GM19099 (cell line): ENCODE measurements around the gene FGF13.

ENCODE experiments used
- POLR2A ChIP-seq: IDR thresholded peaks from 3 replicates; pipeline ENCODE4 v1.6.1; 2011; ENCODE audit warnings: low read depth; ENCODE audit not compliant: insufficient read length; ENCODE audit errors: extremely low read depth

The FGF13 gene

DNA sequence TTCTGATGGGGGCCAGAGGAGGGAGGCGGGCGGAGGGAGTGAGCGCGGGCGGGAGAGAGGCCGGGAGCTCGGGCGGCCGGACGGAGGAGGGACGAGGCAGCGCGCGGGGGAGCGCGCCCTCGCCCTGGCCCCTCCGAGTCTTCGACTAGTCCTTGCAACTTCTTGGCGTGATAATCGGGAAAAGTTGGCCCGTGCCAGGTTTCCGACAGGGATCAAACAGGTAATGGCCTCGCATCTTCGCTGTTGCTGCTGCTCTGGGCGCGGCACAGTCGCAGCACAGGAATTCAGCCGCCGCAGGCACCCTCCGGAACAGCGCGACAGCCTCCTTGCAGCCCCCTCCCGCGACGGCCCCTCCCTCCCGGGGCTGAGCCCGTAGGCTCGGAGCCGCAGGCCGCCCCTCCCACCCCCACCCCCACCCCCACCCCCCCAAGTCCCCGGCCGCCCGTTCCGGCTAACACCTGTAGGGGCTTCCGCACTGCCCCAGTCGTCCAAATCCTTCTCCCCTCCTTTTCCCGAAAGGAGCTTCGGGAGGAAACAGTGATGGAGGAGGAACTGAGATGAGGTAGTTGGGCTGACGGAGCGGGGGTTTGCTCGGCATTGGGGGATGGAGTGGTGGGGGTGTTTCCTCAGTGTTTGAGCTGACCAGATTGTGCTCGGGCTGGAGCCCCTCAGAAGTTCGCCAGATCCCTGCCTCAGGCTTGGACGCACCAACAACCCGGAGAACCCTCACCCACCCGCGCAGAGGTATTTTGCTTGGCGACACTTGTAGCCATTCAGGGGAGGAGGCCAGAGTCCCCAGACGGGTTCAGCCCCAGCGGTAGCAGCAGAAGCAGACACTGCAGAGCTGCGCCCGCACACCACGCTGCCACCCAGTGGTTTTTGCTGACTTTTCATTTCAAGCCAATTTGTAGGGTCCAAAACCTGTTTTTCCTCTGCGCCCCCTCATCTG, at the start of gene FGF13:
TSS of gene FGF13 (minus strand) at position 319 of the 949 bp plus-strand sequence. CDS start 714 bp downstream, outside the sequence.
- no peak for TF ChIP-seq POLR2A

DNA sequence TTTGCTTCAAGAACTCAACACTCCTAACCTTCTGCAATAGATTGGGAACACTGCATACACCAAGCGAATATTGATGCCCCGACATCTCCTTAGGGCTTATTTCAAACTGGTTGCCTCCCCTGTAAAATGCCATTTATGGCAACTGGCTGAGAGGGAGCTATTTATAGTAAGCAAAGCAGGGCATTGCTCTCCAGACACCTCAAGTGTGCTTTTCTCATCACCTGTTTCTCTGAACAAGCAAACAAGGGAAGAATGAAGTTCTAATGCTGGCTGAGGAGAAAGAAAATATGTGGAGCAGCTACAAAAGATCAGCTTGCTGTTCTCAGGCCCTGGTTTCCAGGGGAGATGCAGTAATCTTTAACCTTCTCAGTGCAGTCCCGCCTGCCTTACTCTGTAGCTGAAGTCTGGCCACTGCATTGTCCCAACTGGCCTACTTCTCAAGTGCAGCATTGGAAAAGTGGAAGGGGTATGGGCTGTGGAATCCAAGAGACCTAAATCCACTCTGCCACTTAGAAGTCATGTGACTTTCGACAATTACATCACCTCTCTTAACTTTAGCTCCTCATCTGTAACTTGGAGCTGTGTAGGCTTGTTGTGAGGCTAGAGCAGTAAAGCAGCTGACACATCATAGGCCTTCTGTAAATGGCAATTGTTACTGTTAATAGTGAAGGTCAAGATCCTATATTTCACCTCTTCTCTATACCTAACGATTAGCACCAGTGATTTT, 47.9 kb upstream of the FGF13 start:
- TF ChIP-seq POLR2A: no peak

DNA sequence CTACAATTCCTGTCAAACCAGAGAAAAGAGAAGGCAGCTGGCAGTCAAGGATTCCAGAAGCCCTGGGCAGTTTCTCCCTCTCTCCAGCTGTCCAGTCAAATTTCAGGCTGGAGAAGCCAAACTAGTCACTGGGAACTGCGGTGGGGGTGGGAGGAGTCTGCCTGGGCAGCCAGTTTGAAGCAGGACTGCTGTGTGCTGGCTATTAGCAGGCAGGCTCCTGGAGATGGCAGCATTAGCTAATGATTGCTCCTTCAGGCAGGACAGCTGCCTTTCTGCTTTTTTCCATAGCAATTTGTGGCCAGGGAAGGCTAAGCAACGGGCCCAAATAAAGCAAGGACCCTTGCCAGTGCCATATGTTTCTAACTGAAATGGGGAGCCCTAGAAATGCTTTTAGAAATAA, 44.7 kb upstream of the FGF13 start:
- TF ChIP-seq POLR2A: no peak

DNA sequence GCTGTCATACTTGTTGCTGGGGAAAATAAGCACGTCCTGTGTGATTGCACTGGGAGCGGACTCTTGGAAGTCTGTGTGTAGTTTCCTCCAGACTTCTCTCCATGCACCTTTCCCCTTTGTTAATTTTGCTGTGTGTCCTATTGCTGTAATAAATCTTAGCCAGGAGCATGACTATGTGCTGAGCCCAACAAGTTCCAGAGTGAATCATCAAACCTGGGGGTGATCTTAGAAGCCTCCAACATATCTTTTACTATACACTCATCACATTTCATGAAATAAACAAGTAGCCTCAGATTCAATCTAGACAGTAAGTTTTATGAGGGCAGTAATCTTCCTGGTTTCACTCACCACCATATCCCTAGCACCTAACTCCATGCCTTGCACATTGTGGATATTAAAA, 43.3 kb upstream of the FGF13 start:
- TF ChIP-seq POLR2A: no peak

DNA sequence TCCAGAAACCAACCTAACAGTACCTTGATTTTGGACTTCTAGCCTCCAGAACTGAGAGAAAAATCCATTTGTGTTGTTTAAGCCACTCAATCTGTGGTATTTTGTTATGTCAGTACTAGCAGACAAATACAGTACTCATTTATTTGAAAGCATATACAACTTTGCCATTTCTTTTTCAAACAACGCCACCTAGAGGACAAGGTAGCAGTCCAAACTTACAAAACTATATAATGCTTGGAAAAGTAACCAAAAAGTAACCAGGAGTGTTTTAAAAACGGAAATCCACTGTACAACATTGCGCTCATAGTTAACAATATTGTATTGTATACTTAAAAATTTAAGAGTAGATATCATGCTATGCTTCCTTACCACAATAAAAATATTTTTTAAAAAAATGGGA, 37.0 kb upstream of the FGF13 start:
- TF ChIP-seq POLR2A: no peak

DNA sequence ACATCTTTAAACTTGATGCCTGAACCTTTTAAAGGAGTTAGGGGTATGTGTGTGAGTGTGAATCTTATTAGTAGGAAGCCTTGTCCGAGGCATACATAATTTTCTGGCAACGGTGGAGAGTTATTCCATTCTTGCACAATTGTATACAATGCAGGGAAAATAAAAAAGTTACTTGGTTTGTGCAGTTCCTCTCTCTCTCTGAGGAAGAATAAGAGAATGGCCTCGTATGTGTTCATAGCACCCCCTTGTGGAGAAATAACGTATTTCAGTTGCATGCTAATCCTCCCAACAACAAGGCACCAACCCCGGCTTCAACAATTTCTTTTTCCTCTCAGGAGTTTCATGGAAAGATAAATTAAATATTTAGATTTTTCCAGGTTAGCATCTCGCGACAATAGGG, 33.7 kb upstream of the FGF13 start:
- TF ChIP-seq POLR2A: no peak

DNA sequence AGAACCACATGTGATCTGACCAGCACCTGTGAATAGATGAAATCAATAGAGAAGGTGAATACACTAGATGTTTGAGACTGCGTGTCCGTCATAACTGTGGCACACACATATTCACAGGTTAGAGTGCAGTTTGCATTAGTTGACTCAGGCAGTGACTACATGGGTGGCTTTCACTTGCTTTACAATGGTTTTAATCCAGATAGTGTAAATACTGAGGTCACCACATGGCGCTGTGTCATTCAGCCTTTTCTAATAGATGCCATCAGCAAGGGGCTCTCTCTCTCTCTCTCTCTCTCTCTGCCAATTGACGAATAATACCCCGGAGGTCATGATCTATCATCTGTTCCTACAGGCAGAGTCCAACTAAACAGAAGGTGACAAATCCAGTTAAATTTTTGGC, 30.7 kb upstream of the FGF13 start:
- TF ChIP-seq POLR2A: no peak

DNA sequence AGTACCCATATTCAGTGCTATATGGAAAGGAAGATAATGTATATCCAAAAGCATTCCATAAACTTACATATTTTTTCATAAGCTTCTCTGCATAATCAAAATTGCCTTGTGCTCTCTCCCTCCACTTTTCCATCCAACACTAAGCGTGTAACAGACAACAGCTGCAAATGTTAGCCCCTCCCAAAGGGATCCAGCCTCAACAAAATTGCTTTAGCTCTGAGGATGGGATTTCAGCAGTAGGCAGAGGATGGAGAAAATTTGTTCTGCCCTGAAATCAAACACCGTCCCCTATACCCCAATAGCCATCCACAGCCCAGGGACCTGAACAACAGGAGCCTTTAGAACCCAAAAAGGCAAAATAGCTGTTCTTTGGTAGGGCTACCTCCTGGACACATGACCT, 28.8 kb upstream of the FGF13 start:
- no peak for TF ChIP-seq POLR2A

DNA sequence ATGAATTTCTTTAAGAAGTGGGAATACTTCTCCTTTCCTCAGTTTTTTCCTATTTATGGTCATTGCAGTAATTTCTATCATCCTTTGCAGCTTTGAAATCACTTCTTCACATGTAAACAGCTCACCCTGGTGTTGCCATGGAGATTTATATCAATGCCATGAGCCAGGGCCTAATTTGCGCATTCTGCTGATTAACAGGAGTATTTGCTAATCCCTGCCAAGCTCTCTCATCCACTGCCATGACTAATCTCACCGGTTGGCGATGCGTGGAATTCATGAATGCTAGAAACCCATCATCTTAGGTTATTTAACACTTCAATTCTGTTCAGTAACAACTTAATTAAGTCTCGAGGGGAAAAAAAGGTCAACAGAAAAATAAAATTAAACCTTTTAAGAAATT, 11.8 kb upstream of the FGF13 start:
- no peak for TF ChIP-seq POLR2A

DNA sequence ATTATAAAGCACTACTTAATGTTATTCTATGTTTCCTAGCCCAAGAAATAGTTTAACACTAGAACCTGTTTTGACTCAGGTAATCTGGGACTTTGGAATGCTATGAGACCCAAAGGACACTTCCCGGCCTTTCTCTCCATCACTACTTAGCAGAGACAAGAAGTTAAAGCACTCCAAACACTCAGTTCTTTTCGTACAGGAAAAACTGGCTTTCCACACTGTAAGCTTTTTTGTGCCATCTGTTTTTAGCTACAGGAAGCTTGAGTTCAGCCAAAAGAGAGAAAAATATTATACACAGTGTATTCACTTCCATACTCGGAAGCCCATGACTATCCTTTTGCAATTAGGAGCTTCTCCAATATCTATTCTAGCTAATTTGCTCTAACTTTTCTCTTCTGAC, 7.9 kb upstream of the FGF13 start:
- TF ChIP-seq POLR2A: no peak

DNA sequence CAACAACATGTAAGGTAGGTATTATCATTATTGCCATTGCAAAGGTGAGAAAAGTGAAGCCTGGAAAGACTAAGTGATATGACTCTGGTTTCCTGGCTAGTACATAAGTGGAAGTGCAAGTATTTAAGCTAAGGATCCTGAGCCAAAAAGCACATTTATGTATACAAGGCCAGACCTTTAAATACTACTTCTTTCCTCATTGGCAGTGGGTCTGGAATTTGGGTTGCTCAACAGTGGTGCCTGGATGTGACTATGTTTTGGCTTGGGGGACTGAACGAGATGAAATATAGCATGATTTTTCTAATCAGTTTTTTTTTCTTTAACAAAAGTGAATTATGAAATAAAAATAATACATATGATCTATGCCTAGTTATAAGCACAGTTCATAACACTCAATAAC, 7.4 kb upstream of the FGF13 start:
- no peak for TF ChIP-seq POLR2A

DNA sequence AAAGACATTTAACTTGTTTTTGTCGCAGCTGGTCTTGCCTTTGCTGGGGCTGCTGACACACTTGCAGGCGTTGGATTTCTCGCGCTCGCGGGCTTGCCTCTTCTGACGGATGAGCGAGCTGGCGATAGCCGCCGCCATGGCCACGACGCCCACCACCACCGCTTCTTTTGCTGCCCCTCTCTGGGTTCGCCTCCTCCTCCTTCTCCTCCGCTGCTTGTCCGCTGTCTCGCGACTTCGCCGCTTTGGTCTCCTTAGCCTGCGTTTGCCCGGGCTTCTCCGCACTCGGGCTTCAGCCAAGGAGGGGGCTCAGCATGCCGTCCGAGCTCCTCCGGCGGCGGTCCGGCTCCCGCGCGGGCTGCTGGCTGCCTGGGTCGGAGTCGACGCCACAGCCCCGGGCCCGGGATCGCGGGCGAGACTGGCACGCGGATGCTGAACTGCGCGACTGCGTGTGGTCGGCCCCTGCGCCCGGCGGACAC, 613 bp downstream of the FGF13 start:
- no peak for TF ChIP-seq POLR2A

DNA sequence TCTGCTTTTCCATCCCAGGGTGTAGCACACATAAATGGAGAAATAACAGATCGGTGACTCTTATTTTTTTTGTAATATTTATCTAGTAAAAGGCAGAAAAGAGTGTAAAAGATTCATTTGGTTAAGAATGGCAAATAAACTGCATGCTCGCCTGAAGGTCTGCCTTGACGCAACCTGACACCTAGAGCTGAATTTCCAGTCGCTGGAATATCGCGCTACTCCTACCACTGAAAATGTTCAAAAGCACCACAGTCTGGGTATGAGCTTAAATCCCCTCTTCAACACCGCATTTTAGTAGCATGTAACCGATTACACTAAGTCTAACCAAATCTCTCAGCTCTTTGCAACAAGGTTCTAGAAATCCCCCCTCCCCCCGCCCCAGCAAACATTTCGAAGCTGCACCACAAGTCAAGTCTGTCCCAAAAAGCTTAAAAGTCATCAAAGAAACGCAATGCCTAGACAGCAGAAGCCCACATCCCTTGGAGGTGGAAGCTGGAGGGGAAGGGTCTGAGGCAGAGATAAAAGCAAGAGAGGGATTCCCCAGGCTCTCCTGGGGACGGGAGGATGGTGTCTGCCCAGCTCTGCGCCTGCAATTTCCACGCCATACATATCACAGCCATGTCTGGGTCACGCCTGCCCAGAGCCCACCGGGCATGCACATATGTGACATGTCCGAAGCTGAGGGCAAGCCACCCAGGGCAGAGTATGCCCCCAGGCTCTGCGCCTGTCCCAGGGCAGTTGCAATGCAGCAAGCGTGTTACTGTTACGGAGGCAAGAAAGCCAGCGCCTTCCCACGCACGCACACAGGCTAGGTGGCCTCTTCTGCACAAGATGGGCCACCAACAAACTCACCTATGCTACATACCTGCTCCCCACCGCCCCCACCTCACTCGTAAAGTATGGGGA, 1.4 kb downstream of the FGF13 start:
- TF ChIP-seq POLR2A: no peak

DNA sequence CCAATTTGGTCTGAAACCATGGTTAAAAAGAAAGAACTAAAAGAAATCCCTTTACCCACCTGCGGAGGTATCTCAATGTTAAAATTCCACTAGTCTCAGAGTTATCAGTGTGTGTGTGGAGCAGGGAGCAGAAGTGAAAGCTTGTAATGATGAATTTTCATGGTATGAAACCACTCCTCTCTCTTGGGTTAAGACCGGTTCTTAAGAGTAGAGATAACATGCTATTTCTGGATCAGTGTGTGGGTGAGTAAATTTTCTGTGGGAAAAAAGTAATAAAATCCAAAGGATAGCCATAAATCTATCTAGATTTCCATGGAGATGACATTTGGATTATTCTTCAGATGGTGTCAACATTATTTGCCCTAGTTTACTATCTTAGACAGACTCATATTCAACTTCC, 3.2 kb downstream of the FGF13 start:
- no peak for TF ChIP-seq POLR2A

DNA sequence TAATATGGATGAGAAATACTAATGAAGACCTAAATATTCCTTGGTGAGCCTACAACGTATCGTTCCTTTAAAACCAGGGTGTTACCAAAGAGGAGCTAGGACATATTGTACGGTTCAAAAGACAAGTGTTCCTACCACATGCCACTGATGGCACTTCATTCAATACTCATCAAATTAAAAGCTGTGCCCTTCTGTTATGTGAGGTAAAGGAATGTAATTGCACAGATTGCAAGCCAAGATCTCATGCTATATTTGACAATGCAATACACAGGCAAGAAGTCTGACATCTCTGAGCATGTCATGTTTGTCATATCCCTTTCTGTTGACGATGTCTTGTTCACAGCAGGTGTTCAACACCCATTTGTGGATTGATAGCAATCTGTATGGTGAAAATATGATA, 6.9 kb downstream of the FGF13 start:
- no peak for TF ChIP-seq POLR2A
